ENCODE measurements around the gene TJP1.

The TJP1 gene

DNA sequence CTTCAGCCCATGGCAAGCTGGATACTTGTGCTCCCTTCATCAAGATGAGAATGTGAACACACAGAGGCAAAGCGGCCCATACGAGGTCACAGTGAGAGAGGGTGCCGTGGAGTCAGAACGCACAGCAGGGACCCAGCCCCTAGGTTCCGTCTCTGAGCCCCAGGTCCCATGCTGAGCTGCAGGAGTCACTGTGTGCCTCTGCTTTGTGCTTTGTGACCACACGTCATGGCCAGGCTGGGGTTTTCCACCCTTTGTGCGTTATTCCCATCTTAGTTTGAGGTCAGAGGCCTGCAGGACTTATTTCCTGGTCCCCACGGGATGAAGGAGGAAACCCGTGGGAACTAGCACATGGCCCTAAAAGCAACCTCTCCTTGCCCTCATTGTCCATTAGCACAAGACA lies 140.3 kb downstream of the TJP1 start:
- TF ChIP-seq, protein P1, sequence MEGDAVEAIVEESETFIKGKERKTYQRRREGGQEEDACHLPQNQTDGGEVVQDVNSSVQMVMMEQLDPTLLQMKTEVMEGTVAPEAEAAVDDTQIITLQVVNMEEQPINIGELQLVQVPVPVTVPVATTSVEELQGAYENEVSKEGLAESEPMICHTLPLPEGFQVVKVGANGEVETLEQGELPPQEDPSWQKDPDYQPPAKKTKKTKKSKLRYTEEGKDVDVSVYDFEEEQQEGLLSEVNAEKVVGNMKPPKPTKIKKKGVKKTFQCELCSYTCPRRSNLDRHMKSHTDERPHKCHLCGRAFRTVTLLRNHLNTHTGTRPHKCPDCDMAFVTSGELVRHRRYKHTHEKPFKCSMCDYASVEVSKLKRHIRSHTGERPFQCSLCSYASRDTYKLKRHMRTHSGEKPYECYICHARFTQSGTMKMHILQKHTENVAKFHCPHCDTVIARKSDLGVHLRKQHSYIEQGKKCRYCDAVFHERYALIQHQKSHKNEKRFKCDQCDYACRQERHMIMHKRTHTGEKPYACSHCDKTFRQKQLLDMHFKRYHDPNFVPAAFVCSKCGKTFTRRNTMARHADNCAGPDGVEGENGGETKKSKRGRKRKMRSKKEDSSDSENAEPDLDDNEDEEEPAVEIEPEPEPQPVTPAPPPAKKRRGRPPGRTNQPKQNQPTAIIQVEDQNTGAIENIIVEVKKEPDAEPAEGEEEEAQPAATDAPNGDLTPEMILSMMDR (IDR thresholded peaks at IDR 0.05; ENCODE audit: control extremely low read depth, extremely low read depth, low read depth, missing control alignments): no peak
- POLR2A ChIA-PET: no interaction called here
- CTCF ChIA-PET: no interaction called here
- no peak for DNase-seq (ENCODE audit: extremely low spot score)

DNA sequence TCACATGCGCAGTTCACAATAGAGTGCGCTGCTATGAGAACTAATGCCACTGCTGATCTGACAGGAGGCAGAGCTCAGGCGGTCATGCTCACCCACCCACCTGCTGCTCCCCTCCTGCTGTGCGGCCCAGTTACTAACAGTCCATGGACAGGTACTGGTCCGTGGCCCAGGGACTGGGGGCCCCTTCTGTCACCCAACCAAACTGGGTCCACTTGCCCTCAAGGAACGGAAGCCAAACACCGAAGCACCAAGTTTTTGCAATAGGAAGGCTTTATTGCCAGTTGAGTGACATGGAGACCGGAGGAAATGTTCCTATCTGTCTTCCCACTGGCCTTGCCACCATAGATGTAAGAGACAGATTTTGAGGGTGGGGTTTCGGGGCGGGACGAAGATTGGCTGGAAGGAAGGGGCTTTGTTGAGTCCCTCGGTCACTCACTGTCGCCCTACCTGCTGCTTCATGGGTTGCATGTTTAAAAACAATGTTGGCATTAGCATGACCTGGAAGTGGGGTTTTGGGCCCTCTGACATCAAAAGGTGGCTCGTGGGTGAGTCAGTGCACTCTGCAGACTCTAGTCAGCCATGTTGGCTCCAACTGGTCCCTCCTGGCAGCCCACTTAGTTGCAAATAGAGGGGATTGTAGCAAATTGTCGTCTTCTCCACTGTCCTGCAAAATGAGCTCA lies 141.0 kb downstream of the TJP1 start:
- CTCF ChIA-PET: no interaction called here
- POLR2A ChIA-PET: interaction anchor here (0.6 kb wide), 1 partner anchor 367 kb away, joined by 4 read pairs; no protein-coding TSS in a partner anchor
- TF ChIP-seq, protein P1 (IDR thresholded peaks at IDR 0.05; ENCODE audit: control extremely low read depth, extremely low read depth, low read depth, missing control alignments): no peak
- no peak for DNase-seq (ENCODE audit: extremely low spot score)

DNA sequence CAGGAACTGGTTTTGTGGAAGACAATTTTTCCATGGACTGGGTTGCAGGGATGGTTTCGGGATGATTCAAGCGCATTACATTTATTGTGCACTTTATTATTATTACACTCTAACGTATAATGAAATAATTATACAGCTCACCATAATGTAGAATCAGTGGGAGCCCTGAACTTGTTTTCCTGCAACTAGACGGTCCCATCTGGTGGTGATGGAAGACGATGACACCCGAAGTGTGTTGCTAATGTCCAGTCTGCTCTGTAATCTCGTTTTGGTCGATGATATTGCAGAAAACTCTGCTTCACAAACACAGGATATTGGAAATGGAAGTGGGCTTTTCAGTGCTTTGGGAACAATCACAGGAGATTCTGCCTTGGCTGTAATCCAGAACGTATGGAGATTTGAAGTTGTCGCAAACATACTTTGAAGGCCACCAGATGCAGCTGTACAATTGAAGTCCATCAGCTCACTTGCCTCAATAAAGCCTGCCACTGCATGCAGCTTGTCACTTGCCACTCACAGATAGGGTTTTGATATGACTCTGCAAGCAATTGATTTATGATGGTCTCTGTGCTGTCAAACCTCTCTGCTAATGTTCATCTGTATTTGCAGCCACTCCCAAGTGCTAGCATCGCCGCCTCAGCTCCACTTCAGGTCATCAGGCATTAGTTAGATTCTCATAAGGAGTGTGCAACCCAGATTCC lies 141.7 kb downstream of the TJP1 start:
- DNase-seq (ENCODE audit: extremely low spot score): no peak
- TF ChIP-seq, protein P1 (IDR thresholded peaks at IDR 0.05; ENCODE audit: control extremely low read depth, extremely low read depth, low read depth, missing control alignments): no peak
- POLR2A ChIA-PET: interaction anchor here (0.6 kb wide), 1 partner anchor 368 kb away, joined by 4 read pairs; no protein-coding TSS in a partner anchor
- CTCF ChIA-PET: no interaction called here

DNA sequence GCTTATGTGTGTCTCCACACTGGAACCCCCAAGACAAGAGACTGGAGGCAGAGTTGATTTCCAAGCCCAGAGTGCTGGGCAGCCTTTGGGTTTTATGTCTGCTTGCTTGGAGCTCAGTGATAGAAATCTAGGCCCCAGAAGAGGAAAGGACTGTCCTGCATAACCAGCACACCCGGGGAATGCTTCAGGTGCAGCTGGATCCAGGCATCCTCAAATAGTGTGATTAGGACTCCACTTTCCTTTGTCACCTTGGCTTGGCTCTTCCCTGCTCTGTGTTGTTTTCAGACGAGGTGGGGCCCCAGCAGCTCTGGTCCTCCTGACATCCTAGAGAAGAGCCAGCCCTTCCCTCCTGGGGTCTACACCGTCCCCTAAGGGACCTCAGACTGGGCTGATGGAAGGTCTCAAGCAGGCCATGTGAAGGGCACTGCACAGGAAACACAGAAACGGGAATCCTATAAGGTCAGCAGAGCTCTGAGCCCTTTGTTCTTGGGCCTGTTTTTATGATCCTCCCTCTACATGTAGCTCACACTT lies 143.7 kb downstream of the TJP1 start:
- no peak for DNase-seq (ENCODE audit: extremely low spot score)
- TF ChIP-seq, protein P1 (IDR thresholded peaks at IDR 0.05; ENCODE audit: control extremely low read depth, extremely low read depth, low read depth, missing control alignments): no peak
- ChIA-PET CTCF (interaction anchor here (1.3 kb wide), 1 partner anchor 538 kb away, joined by 3 read pairs; no protein-coding TSS in a partner anchor), POLR2A (no interaction called here)

DNA sequence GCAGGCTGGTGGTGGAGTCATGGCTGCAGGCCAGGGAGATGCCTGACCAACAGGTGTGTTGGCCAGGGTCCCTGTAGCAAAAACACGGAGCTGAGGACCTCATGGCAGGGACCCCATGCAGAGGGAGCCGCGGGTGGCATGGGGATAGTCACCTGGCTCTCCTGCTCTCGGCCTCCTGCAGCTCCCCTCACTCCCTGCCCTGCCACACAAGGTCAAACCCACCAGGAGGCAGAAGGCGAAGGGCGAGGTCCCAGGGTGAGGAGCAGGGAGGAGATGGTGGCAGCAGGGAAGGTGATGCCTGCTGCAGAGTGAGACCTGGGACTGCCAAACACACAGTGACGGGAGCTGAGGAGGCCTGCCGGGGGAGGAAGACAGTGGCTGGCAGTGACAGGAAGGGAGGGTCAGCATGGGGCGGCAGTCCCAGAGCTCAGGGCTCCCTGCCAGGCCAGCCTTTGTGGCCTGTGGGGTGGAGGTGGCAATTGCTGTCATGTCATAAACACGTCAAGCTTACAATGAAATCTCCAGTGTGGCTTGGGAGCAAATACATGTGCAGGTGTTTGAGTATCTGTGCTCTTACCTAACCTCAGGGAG lies 144.3 kb downstream of the TJP1 start:
- DNase-seq (ENCODE audit: extremely low spot score): no peak

DNA sequence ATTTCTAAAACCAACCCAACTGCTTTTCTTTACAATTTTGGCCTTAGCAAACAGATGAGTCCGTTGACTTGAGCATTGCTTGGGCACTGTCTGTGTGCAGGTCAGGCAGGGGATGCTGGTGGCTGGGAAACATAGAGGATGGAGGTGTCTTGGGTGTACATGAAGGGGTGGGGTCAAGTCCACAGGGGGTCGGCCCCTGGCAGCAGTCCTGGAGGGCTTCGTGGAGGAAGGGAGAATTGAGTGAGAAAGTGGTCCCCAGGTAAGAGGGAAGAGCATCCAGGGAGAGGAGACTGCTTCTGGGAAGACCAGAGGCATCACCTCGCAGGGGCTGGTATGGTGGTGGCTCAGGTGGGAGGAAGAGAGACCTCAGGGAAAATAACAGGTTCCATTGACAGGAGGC lies 144.8 kb downstream of the TJP1 start:
- no peak for DNase-seq (ENCODE audit: extremely low spot score)
- POLR2A ChIA-PET: no interaction called here
- CTCF ChIA-PET: interaction anchor here (1.3 kb wide), 1 partner anchor 537 kb away, joined by 3 read pairs; no protein-coding TSS in a partner anchor
- TF ChIP-seq, protein P1 (IDR thresholded peaks at IDR 0.05; ENCODE audit: control extremely low read depth, extremely low read depth, low read depth, missing control alignments): no peak

More for the DNA sequence above, 144.3 kb downstream of the TJP1 start:
- TF ChIP-seq, protein P1 (IDR thresholded peaks at IDR 0.05; ENCODE audit: control extremely low read depth, extremely low read depth, low read depth, missing control alignments): no peak
- ChIA-PET POLR2A (no interaction called here), CTCF (interaction anchor here (1.3 kb wide), 1 partner anchor 538 kb away, joined by 3 read pairs; no protein-coding TSS in a partner anchor)
